DOHH2 (cell line): ENCODE data around the gene GUF1.

Experiments used
- H3F3A ChIP-seq: fragments of 200-600 bp; sonication (generic), shearing (Covaris generic); 2 replicates; pipeline ENCODE4 v1.6.0; 2016; ENCODE audit warnings: antibody characterized with exemption, mild to moderate bottlenecking; ENCODE audit not compliant: control insufficient read depth, insufficient read depth
- H3K27ac ChIP-seq: fragments of 200-600 bp; sonication (generic); 2 replicates; pipeline ENCODE4 v1.5.1; 2014; ENCODE audit warnings: low read depth, mild to moderate bottlenecking, low read length, moderate library complexity
- H3K27me3 ChIP-seq: fragments of 200-600 bp; sonication (generic); 2 replicates; pipeline ENCODE4 v1.6.1; 2014; ENCODE audit warnings: mild to moderate bottlenecking, low read length, mixed read lengths; ENCODE audit not compliant: control insufficient read depth
- H3K36me3 ChIP-seq: fragments of 200-600 bp; sonication (generic); 2 replicates; pipeline ENCODE4 v1.6.1; 2014; ENCODE audit warnings: mild to moderate bottlenecking, low read length, moderate library complexity, mixed read lengths; ENCODE audit not compliant: control insufficient read depth
- H3K4me1 ChIP-seq: fragments of 200-600 bp; sonication (generic); 2 replicates; pipeline ENCODE4 v1.6.1; 2014; ENCODE audit warnings: mild to moderate bottlenecking, low read length, mixed read lengths; ENCODE audit not compliant: control insufficient read depth
- H3K4me2 ChIP-seq: fragments of 200-600 bp; sonication (generic); 2 replicates; pipeline ENCODE4 v1.6.0; 2014; ENCODE audit warnings: mild to moderate bottlenecking, low read length, moderate library complexity
- H3K4me3 ChIP-seq: fragments of 200-600 bp; sonication (generic); 2 replicates; pipeline ENCODE4 v1.5.1; 2014; ENCODE audit warnings: mild to moderate bottlenecking, low read length, mixed read lengths
- H3K79me2 ChIP-seq: fragments of 200-600 bp; sonication (generic); 2 replicates; pipeline ENCODE4 v1.6.1; 2014; ENCODE audit warnings: mild to moderate bottlenecking, low read length, mixed read lengths; ENCODE audit not compliant: control insufficient read depth
- H3K9me2 ChIP-seq: fragments of 200-600 bp; sonication (generic); replicated peaks from 2 replicates; pipeline ENCODE4 v1.6.1; 2014; ENCODE audit warnings: mild to moderate bottlenecking, low read length, mixed read lengths; ENCODE audit not compliant: control insufficient read depth
- H3K9me3 ChIP-seq: fragments of 200-600 bp; sonication (generic); 2 replicates; pipeline ENCODE4 v1.6.1; 2014; ENCODE audit warnings: antibody characterized with exemption, low read length, mixed read lengths; ENCODE audit not compliant: control insufficient read depth, insufficient read depth
- H4K20me1 ChIP-seq: fragments of 200-600 bp; sonication (generic); 2 replicates; pipeline ENCODE4 v1.6.0; 2014; ENCODE audit warnings: low read depth, mild to moderate bottlenecking, antibody characterized with exemption, low read length, moderate library complexity; ENCODE audit not compliant: control insufficient read depth, insufficient read depth
- CTCF ChIP-seq: fragments of 200-600 bp; sonication (generic); IDR thresholded peaks from one replicate; pipeline ENCODE4 v1.5.1; 2014; ENCODE audit warnings: antibody characterized with exemption, mild to moderate bottlenecking, low read depth, low read length; ENCODE audit not compliant: poor library complexity, severe bottlenecking
- EZH2phosphoT487 ChIP-seq: fragments of 200-600 bp; sonication (generic); IDR thresholded peaks from 2 replicates; pipeline ENCODE4 v1.6.1; 2017; ENCODE audit warnings: borderline replicate concordance, mild to moderate bottlenecking, antibody characterized with exemption, low read length, moderate library complexity, mixed read lengths

The GUF1 gene

GRCh38 chr4:44670506-44671199, 7.6 kb upstream of the GUF1 start:
- H3K4me3 ChIP-seq, result no peak overlapping the region
- H3K4me2 ChIP-seq, result no peak overlapping the region
- H3F3A ChIP-seq, result no peaks in the 10 kb centered on the region
- no peaks in the 10 kb centered on the region for H4K20me1 ChIP-seq
- no peaks in the 10 kb centered on the region for H3K9me3 ChIP-seq
- H3K27ac ChIP-seq, result no peak overlapping the region
- H3K36me3 ChIP-seq, result no peaks in the 10 kb centered on the region
- peaks cover 5% of the 10 kb centered on the region for H3K27me3 ChIP-seq
- no peaks in the 10 kb centered on the region for H3K9me2 ChIP-seq
- TF ChIP-seq EZH2phosphoT487, result no peak
- no peak for TF ChIP-seq CTCF
- no peaks in the 10 kb centered on the region for H3K79me2 ChIP-seq
- H3K4me1 ChIP-seq, result no peaks in the 10 kb centered on the region

- Histone ChIP-seq H3K27ac (no peak overlapping the region), H3F3A (no peaks in the 10 kb centered on the region), H3K9me2 (no peaks in the 10 kb centered on the region), H3K4me3 (no peak overlapping the region), H3K4me2 (no peak overlapping the region), H3K27me3 (peaks cover 5% of the 10 kb centered on the region), H3K79me2 (no peaks in the 10 kb centered on the region), H3K4me1 (no peaks in the 10 kb centered on the region), H4K20me1 (no peaks in the 10 kb centered on the region), H3K36me3 (no peaks in the 10 kb centered on the region), H3K9me3 (no peaks in the 10 kb centered on the region)
- TF ChIP-seq CTCF, result no peak
- TF ChIP-seq EZH2phosphoT487, result no peak
Measured at GRCh38 chr4:44671636-44672035, 6.6 kb upstream of the GUF1 start.

GRCh38 chr4:44674471-44674870, 3.7 kb upstream of the GUF1 start:
- Histone ChIP-seq H3K27ac (no peak overlapping the region), H3K79me2 (peaks cover 17% of the 10 kb centered on the region), H3K9me2 (no peaks in the 10 kb centered on the region), H3K36me3 (peaks cover 5% of the 10 kb centered on the region; the same call in 1 of the 2 replicates), H3K4me1 (peaks cover 8% of the 10 kb centered on the region), H3K27me3 (peaks cover 5% of the 10 kb centered on the region), H3K4me2 (no peak overlapping the region), H3K9me3 (no peaks in the 10 kb centered on the region), H3K4me3 (no peak overlapping the region), H4K20me1 (no peaks in the 10 kb centered on the region), H3F3A (no peaks in the 10 kb centered on the region)
- no peak for TF ChIP-seq EZH2phosphoT487
- TF ChIP-seq CTCF, result no peak
